Fibroblast of lung (primary cell): ENCODE data around the gene PGAP2. TPM values are rescaled to one million over a fixed set of nuclear protein-coding genes. Genes with fewer than 3 reads are reported as not detected.

ENCODE experiments used
- DNase-seq, 2 donors: peaks; one replicate each; pipeline versions ENCODE4 v3.0.0 to v3.0.0-alpha.2; 2010; ENCODE audit warnings: low read depth in 2 of 2
- H2AFZ ChIP-seq: 2 replicates; pipeline ENCODE4 v1.5.1; 2012; ENCODE audit warnings: low read length, control low read depth, inconsistent platforms
- H3K27ac ChIP-seq: 2 replicates; pipeline ENCODE4 v1.5.1; 2011; ENCODE audit warnings: low read length, control low read depth; ENCODE audit not compliant: insufficient read depth
- H3K27me3 ChIP-seq: 2 replicates; pipeline ENCODE4 v1.5.1; 2011; ENCODE audit warnings: mild to moderate bottlenecking, low read length; ENCODE audit not compliant: control insufficient read depth, insufficient read depth
- H3K36me3 ChIP-seq: 2 replicates; pipeline ENCODE4 v1.5.1; 2011; ENCODE audit warnings: low read length; ENCODE audit not compliant: control insufficient read depth, insufficient read depth
- H3K4me1 ChIP-seq: 2 replicates; pipeline ENCODE4 v1.5.1; 2011; ENCODE audit warnings: low read length; ENCODE audit not compliant: control insufficient read depth, insufficient read depth; ENCODE audit errors: extremely low read depth
- H3K4me2 ChIP-seq: 2 replicates; pipeline ENCODE4 v1.5.1; 2011; ENCODE audit warnings: low read length, control low read depth; ENCODE audit not compliant: insufficient read depth; ENCODE audit errors: extremely low read depth
- H3K4me3 ChIP-seq, 4 experiments: fragments of 200-600 bp in 1 of 4; sonication (generic) in 1 of 4; replicated peaks in 1 of 4; 2 replicates each; pipeline ENCODE4 v1.5.1; 2011 to 2016; ENCODE audit warnings: low read length in 4 of 4, low read depth in 3 of 4, mild to moderate bottlenecking in 3 of 4, control low read depth in 2 of 4, inconsistent platforms in 1 of 4, mixed read lengths in 1 of 4; ENCODE audit not compliant: insufficient read depth in 1 of 4; ENCODE audit errors: control extremely low read depth in 1 of 4
- H3K79me2 ChIP-seq: 2 replicates; pipeline ENCODE4 v1.5.1; 2012; ENCODE audit warnings: mild to moderate bottlenecking, low read length, inconsistent platforms; ENCODE audit not compliant: control insufficient read depth, insufficient read depth
- H3K9ac ChIP-seq: 2 replicates; pipeline ENCODE4 v1.5.1; 2011; ENCODE audit warnings: mild to moderate bottlenecking, low read length, control low read depth; ENCODE audit not compliant: insufficient read depth
- H3K9me3 ChIP-seq: 2 replicates; pipeline ENCODE4 v1.5.1; 2012; ENCODE audit warnings: low read depth, low read length; ENCODE audit not compliant: control insufficient read depth, insufficient read depth
- H4K20me1 ChIP-seq: 2 replicates; pipeline ENCODE4 v1.5.1; 2011; ENCODE audit warnings: low read length; ENCODE audit not compliant: control insufficient read depth, insufficient read depth; ENCODE audit errors: extremely low read depth
- EZH2 ChIP-seq: IDR thresholded peaks from 2 replicates; pipeline ENCODE4 v1.5.1; 2012; ENCODE audit warnings: low read length, control low read depth, mild to moderate bottlenecking; ENCODE audit errors: missing control alignments
- polyA plus RNA-seq, 2 donors: library from polyadenylated mRNA; depleted of rRNA in 1 of 2; stranded (reverse) in 1 of 2; unstranded in 1 of 2; fragments of >200 nt; gene quantifications; 2 replicates each; pipeline ENCODE4 v1.2.1, GENCODE V29; 2011 to 2012; ENCODE audit warnings: missing spikeins in 1 of 2
- total RNA-seq: library from RNA; depleted of rRNA; stranded (reverse); fragments of >200 nt; gene quantifications from 2 replicates; pipeline ENCODE4 v1.2.1, GENCODE V29; 2014
- TF ChIP-seq, protein P1 (sequence below), 2 donors: IDR thresholded peaks in 1 of 2; conservative IDR thresholded peaks in 1 of 2; 1 replicate in 1 of 2; 2 replicates in 1 of 2; pipeline ENCODE4 v1.5.1; 2011 to 2012; ENCODE audit warnings: low read length in 2 of 2, control low read depth in 1 of 2, inconsistent platforms in 1 of 2, low read depth in 1 of 2, mild to moderate bottlenecking in 1 of 2

PGAP2 gene
- total and polyA plus RNA-seq, 2 donors (not counting 1 experiment from before 2014, with no cell fraction given) = 12.4 to 12.8 TPM

DNA sequence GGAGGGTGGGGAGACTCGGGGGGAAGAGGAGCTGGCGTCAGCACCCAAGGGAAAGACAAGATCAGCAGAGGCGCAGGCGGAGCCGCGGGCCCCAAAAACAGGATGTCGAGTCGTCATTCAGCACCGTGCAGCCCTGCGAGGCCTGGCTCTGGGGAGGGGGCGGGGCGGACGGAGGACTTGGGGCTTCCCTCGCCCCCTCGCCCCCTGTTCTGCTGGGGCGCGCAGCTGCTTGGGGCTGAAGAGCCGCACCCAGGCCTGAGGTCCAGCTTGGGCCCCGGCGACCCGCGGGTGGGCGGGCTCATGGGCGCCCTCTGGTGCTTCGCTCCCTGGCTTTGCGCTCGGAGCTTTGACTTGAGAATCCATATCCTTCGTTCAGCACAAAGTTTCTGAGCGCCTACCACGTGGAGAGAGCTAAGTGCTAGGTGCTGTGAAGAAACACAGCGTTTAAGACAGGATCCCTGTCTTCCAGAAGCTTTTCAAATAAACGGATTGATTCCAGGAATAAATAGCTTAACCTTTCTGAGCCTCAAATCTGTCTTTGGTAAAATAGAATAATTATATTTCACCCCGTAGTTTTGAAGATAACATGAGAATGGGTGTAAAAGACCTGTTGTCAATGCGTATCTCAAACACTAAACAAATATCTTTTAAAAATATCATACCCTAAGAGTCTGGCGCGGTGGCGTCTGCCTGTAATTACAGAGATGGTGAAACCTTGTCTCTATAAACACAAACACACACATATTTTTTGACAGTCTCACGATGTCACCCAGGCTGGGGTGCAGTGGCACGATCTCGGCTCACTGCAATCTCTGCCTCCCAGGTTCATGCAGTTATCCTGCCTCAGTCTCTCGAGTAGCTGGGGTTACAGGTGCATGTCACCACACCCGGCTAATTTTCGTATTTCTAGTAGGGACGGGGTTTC lies 33.3 kb downstream of the PGAP2 start:
- Histone ChIP-seq H3K79me2 (peaks cover 38% of the 10 kb centered on the region), H3K27me3 (no peaks in the 10 kb centered on the region), H3K4me2 (peak overlapping the region; percentile 75), H3K9ac (peak overlapping the region; percentile 76), H3K27ac (peak overlapping the region; percentile 72), H3K9me3 (no peaks in the 10 kb centered on the region), H4K20me1 (no peaks in the 10 kb centered on the region), H3K4me1 (peaks cover 15% of the 10 kb centered on the region), H2AFZ (peak overlapping the region; percentile 44), H3K36me3 (peaks cover 3% of the 10 kb centered on the region), H3K4me3 (peak overlapping the region; percentile 30 to 83 (median 44))
- DNase-seq = peak; percentile 80 to 88
- TF ChIP-seq, protein P1, sequence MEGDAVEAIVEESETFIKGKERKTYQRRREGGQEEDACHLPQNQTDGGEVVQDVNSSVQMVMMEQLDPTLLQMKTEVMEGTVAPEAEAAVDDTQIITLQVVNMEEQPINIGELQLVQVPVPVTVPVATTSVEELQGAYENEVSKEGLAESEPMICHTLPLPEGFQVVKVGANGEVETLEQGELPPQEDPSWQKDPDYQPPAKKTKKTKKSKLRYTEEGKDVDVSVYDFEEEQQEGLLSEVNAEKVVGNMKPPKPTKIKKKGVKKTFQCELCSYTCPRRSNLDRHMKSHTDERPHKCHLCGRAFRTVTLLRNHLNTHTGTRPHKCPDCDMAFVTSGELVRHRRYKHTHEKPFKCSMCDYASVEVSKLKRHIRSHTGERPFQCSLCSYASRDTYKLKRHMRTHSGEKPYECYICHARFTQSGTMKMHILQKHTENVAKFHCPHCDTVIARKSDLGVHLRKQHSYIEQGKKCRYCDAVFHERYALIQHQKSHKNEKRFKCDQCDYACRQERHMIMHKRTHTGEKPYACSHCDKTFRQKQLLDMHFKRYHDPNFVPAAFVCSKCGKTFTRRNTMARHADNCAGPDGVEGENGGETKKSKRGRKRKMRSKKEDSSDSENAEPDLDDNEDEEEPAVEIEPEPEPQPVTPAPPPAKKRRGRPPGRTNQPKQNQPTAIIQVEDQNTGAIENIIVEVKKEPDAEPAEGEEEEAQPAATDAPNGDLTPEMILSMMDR (conservative IDR thresholded peaks at IDR 0.05 in 1 of 2, IDR thresholded peaks at IDR 0.05 in 1 of 2; ENCODE audit: low read depth in 1 of 2, low read length in 2 of 2) = peak; percentile 72 to 77
- no peak for TF ChIP-seq EZH2

DNA sequence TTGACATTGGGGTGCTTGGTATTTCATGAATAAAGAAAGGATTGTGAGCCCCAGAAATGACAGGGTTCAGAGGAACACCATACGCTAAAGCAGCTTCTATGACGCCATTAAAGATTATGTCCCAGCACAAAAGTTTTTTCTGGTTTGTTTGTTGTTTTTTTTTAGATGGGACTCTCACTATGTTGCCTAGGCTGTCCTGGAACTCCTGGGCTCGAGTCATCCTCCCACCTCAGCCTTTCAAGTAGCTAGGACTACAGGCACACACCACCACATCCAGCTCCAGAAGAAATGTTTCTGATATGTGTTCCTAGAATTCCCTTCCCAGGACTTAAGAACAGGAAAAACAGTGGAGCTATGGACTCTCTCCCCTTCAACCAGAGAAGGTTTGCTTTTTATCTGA lies 35.0 kb downstream of the PGAP2 start:
- H3K4me1 ChIP-seq = peaks cover 13% of the 10 kb centered on the region
- peaks cover 3% of the 10 kb centered on the region for H3K36me3 ChIP-seq
- H3K9me3 ChIP-seq = no peaks in the 10 kb centered on the region
- no peaks in the 10 kb centered on the region for H4K20me1 ChIP-seq
- peaks cover 22% of the 10 kb centered on the region for H3K79me2 ChIP-seq
- no peak for TF ChIP-seq EZH2
- TF ChIP-seq, protein P1 (conservative IDR thresholded peaks at IDR 0.05 in 1 of 2, IDR thresholded peaks at IDR 0.05 in 1 of 2; ENCODE audit: low read depth in 1 of 2, low read length in 2 of 2) = no peak
- no peaks in the 10 kb centered on the region for H3K27me3 ChIP-seq
- no peak overlapping the region for H3K4me2 ChIP-seq
- H2AFZ ChIP-seq = no peak overlapping the region
- H3K9ac ChIP-seq = no peak overlapping the region
- H3K27ac ChIP-seq = no peak overlapping the region
- no peak overlapping the region for H3K4me3 ChIP-seq
- no peak for DNase-seq

GRCh38 chr11:3845246-3845645 lies 36.9 kb downstream of the PGAP2 start:
- no peak overlapping the region for H3K9ac ChIP-seq
- no peaks in the 10 kb centered on the region for H3K27me3 ChIP-seq
- H3K79me2 ChIP-seq = peaks cover 3% of the 10 kb centered on the region
- no peak for TF ChIP-seq EZH2
- TF ChIP-seq, protein P1 (conservative IDR thresholded peaks at IDR 0.05 in 1 of 2, IDR thresholded peaks at IDR 0.05 in 1 of 2; ENCODE audit: low read depth in 1 of 2, low read length in 2 of 2) = no peak
- no peak overlapping the region for H3K4me2 ChIP-seq
- no peak overlapping the region for H2AFZ ChIP-seq
- no peaks in the 10 kb centered on the region for H3K9me3 ChIP-seq
- no peaks in the 10 kb centered on the region for H3K36me3 ChIP-seq
- H3K27ac ChIP-seq = no peak overlapping the region
- no peak for DNase-seq
- H4K20me1 ChIP-seq = no peaks in the 10 kb centered on the region
- no peak overlapping the region for H3K4me3 ChIP-seq
- peaks cover 6% of the 10 kb centered on the region for H3K4me1 ChIP-seq
